GM19238 (cell line): ENCODE measurements around the gene FAM13C.
"Not testable (repeated sequence)": the region's sequence is repeated elsewhere in the genome, so short reads cannot be mapped to it uniquely, and the experiment has no call there.

ENCODE experiments used
- DNase-seq: peaks from one replicate; pipeline ENCODE4 v3.0.0; 2011; ENCODE audit warnings: low spot score; ENCODE audit not compliant: insufficient read length

FAM13C gene

GRCh38 chr10:59236064-59236697, 126.2 kb downstream of the FAM13C start:
- no peak for DNase-seq

GRCh38 chr10:59234816-59235429, 127.4 kb downstream of the FAM13C start:
- DNase-seq, result no peak

- no peak for DNase-seq
These were observed 128.2 kb downstream of the FAM13C start for GRCh38 chr10:59234194-59234593.

DNA sequence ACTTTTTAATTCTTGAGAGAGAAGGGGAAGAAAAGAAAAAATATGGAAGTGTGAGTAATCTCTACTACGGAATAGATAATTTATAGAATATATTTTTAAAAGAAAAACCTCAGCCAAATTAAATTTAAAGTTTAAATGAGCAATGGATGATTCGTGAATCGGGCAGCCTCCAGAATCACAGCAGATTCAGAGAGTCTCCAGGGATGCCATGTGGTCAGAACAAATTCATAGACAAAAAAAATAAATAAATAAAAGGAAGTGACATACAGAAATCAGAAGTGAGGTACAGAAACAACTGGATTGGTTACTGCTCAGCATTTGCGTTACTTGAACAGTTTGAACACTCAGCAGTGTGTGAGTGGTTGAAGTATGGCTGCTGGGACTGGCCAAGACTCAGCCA, 132.9 kb downstream of the FAM13C start:
- DNase-seq, result no peak

GRCh38 chr10:59227136-59227673, 135.1 kb downstream of the FAM13C start:
- DNase-seq, result no peak

DNA sequence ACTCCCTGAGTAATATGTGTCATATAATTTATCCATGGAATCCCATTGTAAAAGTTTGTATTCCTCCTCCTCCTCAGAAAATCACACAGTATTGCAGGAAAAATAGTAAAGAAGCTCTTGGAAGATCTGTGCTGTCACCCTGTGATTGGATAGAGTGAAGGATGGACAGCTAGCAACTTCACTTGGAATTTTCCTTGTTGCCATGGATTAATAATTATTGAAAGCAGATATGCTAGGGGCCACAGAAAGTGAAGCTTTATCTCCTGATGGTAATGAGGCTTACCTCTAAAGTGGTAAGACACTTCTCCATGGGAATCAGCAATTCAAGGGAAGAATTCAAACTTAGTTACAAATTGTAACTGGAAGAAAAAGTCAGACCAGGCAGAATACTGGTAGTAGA, 137.1 kb downstream of the FAM13C start:
- no peak for DNase-seq

DNA sequence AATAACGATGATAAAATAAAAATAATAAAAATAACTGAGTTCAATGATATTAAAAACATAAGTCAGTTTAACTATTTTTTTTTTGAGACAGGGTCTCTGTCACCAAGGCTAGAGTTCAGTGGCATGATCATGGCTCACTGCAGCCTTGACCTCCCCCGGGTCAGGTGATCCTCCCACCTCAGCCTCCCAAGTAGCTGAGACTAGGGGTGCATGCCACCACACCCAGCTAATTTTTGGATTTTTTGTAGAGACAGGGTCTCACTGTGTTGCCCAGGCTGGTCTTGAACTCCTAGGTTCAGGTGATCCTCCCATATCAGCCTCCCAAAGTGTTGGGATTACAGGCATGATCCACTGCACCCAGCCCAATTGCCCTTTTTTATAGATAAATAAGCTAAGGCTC, 138.8 kb downstream of the FAM13C start:
- DNase-seq, result not testable (repeated sequence)

- DNase-seq, result no peak
These were observed 139.6 kb downstream of the FAM13C start for GRCh38 chr10:59222788-59223187.

- no peak for DNase-seq
These were observed 146.0 kb downstream of the FAM13C start for GRCh38 chr10:59216178-59216869.

- no peak for DNase-seq
These were observed 148.2 kb downstream of the FAM13C start for GRCh38 chr10:59214160-59214559.

GRCh38 chr10:59212301-59212798, 150.0 kb downstream of the FAM13C start:
- DNase-seq, result no peak

DNA sequence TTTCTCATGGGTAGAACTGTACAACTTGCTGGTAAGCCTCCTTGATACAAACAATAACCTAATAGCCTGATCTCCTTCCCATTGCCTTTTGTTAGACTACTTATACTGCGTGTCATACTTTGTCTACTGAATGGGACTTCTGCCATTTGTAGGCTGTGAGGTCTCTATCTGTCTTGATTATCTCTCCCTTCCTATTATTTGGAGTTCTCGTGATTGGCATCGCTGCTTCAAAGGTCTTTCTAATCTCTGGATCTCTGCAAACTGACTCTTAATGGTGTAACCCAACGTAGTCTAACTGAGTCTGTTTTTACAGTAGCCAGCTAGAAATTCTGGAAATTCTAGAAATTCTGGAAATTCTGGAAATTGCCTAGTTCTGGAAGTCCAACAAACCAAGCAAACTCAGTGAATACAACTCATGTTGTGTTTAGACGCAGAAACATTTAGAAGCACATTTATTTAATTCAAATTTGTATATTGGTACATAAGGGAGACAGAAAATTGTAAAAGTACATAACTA, 156.1 kb downstream of the FAM13C start:
- DNase-seq, result no peak
